HG02938 (cell line): ENCODE measurements around the gene GPLD1.
A peak's percentile ranks its signal among the peaks of the same experiment; 100 is the strongest.
"Not testable (repeated sequence)": the region's sequence is repeated elsewhere in the genome, so short reads cannot be mapped to it uniquely, and the experiment has no call there.

Experiments
- ATAC-seq: cut with Tn5 transposase; IDR thresholded peaks from one replicate; pipeline ENCODE4 v1.9.1; 2021; ENCODE audit warnings: mild to moderate bottlenecking, moderate library complexity; ENCODE audit not compliant: unreplicated experiment

GPLD1 gene, protein sequence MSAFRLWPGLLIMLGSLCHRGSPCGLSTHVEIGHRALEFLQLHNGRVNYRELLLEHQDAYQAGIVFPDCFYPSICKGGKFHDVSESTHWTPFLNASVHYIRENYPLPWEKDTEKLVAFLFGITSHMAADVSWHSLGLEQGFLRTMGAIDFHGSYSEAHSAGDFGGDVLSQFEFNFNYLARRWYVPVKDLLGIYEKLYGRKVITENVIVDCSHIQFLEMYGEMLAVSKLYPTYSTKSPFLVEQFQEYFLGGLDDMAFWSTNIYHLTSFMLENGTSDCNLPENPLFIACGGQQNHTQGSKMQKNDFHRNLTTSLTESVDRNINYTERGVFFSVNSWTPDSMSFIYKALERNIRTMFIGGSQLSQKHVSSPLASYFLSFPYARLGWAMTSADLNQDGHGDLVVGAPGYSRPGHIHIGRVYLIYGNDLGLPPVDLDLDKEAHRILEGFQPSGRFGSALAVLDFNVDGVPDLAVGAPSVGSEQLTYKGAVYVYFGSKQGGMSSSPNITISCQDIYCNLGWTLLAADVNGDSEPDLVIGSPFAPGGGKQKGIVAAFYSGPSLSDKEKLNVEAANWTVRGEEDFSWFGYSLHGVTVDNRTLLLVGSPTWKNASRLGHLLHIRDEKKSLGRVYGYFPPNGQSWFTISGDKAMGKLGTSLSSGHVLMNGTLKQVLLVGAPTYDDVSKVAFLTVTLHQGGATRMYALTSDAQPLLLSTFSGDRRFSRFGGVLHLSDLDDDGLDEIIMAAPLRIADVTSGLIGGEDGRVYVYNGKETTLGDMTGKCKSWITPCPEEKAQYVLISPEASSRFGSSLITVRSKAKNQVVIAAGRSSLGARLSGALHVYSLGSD

DNA sequence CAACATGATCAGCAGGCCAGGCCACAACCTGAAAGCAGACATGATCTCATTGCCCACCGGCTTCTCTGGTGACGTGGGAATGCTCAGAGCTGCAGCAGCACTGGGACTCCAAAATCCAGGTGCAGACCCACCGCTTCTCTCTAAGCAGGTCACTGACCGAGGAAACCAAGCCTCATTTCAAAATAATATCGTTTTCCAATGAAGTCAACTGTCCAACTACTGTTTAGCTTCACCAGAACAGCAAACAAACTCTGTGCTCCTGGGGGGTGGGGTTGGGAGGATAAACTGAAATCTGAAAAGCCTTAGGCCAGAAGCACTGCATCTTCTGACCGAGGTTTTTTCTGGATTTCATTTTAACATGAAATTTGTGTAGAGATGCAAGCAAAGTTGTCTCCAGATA lies at the start of gene GPLD1:
GPLD1 (minus strand) TSS at position 109 of the 400 bp plus-strand sequence; CDS start at position 42, 67 bp downstream.
- ATAC-seq: no peak

DNA sequence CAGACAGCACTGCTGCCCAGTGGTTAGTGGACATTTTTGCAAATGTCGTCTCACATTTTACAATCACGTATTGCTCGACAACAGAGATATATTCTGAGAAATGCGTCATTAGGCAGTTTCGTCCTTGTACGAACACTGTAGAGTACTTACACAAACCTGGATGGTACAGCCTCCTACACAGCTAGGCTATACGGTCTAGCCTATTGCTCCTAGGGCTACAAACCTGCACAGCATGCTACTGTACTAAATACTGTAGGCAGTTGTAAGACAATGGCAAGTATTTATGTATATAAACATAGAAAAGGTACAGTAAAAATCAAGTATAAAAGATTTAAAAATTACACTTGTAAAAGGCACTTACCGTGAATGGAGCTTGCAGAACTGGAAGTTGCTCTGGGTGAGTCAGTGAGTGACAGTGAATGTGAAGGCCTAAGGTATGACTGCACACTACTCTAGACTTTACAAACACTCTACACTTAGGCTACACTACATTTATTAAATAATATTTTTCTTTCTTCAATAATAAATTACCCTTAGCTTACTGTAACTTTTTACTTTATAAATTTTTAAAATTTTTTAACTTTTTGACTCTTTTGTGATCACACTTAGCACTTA lies 48.5 kb upstream of the GPLD1 start:
- no peak for ATAC-seq

DNA sequence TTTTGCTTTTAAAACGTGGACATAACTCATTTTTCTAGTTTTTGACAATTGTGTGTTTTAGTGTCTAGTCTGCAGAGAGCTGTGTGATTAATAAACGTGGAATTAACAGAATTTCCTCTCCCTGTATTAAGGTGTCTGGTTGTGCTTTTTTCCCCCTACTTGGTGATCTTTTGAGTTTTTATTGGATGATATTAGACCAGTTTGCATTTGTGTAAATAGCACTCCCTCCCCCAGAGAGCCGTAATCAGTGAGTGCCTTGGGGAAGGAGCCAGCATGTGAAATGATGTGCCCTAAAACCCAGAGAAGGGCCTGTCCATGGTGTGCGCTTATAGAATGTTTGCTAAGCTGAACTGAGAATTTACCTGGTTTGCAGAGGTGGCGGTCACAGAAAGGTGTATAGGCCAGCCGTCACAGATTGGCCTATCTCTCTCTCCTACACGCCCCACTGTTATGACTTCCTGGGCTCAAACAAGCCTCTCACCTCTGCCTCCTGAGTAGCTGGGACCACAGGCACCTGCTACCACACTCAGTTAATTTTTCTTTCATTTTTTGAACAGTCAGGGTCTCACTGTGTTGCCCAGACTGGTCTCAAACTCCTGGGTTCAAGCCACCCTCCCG lies 47.8 kb upstream of the GPLD1 start:
- no peak for ATAC-seq

DNA sequence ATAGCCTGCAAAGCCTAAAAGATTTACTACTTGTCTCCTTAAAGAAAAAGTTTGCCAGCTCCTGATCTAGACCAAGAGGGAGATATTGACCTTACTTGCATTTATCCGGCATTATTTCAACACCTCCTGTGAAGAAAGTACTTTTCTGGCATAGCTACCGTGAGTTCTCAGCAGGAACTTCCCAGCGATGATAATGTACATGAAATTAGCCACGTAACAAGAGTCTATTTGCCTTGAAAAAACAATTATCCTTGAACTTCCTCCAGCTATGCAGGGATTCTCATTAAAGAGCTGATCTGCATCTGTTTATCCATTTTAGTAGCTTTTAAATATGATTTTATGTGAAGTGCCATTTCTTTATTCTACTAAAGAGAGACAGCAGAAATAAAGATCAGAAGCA lies 47.1 kb upstream of the GPLD1 start:
- no peak for ATAC-seq

DNA sequence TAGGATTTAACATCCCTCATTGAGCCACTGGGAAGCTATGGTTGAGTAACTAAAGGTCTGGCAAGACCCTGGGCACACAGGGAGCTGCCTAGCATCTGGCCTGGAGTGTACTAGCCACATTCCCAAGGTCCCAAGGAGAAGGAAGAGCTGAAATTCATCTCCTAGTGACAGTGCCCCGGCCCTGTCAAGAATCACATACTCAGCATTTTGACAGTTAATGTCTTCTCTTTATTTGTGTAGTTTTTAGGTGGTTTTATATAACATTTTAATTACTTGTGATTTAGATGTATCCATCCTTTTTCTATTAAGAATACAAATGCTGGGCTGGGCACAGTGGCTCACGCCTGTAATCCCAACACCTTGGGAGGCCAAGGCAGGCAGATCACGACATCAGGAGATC lies 45.8 kb upstream of the GPLD1 start:
- ATAC-seq: no peak

DNA sequence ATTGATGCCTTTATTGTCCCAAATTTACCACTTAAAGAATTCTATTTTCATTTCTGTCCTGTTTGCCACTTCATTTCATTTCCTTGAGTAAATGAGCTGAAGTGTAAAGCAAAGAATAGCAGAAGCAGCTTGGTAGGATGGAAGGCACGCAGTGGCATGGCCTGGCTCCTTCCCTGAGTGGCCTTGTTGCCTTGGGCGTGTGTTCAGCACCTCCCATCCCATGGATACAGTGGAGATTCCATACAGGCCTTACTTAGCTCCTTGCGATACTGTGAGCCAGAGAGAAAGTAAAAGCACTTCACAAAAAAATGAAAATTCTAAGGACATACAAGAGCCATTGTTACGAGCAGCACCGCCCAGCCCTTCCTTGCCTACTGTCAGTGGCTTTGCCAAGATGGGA lies 45.0 kb upstream of the GPLD1 start:
- ATAC-seq: no peak

DNA sequence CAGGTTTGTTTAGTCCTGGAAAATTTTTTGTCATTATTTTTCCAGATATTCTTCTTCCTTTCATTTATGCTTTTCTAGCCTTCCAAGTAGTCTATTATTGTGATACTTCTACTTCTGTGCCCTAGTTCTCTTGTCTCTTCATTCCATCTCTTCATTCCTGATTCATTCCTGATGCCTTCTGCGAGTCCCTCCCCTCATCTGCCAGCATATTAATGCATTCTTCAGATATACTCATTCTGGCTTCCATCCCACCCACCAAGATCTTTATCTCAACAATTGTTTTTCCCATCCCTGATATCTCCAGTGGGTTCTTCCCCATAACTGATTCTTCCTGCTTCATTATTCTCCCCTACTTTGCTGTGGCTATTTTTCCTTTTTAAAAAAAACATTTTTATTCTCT lies 40.6 kb upstream of the GPLD1 start:
- ATAC-seq: no peak

DNA sequence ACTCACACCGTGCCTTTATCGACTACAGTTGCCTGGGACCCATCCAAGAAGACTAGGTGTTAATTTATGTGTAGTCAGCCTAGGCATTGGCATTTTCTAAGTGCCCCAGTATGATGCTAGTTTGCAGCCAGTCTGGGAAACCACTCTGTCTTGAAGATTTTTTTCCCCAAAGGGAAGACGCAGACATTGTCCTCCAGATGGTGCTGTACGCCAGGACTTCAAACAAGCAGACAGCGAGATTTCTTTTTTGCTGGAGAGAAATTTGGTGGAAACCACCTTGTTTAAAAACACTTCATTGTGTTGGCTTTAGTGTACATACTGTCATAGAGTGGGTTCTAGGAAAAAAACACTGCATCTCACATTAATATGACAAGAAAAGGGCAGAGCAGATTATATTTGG lies 35.4 kb upstream of the GPLD1 start:
- ATAC-seq: peak; percentile 34

DNA sequence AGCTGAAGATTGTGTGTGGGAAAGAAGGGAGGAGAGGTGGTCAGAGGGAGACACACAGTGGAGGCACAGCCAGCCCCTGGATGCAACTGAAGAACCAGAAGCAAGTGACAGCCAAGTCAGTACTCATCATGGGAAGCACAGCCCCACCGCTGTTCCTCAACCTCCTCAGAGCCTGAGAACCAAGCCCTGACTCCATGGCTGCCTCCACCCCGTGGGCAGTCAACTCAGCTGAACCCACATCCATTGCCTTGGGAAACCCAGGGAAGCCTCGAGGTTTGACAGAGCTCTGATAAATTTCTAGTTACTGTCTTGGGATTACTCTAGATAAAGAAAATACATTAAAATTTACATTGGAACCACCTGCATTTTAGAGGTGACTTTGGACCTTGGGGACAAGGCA lies 35.0 kb upstream of the GPLD1 start:
- ATAC-seq: no peak

DNA sequence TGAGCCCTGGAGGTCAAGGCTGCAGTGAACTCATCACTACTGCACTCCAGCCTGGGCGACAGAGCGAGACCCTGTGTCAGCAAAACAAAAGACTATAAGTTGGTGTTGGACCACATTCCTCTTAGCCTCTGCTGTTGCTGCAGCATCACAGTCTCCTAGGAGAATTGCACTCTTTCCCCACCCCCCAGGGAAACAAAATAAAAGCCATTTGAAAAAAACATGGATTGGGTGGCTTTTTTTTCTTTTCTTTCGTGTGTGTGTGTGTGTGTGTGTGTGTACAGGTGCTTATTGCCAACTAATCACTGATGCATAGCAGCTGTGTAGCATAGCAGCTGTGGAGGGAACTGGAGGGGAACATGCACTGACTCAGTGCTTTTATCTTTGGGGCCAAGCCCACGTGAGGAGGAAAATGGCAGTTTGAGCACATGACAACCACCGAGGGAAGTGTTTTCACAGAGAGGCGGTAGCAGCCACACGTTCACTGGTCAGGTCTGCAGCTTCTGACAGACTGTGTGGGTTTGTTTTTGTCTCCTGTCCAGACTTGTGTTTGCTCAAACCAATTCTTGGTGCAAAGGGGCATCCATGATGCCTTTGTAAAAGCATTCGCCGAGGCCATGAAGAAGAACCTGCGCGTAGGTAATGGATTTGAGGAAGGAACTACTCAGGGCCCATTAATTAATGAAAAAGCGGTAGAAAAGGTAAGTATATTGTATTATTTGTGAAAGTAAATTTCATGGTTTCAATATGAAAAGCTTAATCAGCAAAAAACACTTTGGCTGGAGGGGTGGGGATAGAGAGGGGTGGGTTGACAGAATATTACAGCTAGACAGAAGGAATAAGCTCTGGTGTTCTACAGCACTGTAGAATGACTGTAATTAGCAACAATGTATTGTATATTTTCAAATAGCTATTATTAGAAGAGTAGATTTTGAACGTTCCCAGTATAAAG lies 33.1 kb upstream of the GPLD1 start:
- peak; percentile 43 for ATAC-seq

DNA sequence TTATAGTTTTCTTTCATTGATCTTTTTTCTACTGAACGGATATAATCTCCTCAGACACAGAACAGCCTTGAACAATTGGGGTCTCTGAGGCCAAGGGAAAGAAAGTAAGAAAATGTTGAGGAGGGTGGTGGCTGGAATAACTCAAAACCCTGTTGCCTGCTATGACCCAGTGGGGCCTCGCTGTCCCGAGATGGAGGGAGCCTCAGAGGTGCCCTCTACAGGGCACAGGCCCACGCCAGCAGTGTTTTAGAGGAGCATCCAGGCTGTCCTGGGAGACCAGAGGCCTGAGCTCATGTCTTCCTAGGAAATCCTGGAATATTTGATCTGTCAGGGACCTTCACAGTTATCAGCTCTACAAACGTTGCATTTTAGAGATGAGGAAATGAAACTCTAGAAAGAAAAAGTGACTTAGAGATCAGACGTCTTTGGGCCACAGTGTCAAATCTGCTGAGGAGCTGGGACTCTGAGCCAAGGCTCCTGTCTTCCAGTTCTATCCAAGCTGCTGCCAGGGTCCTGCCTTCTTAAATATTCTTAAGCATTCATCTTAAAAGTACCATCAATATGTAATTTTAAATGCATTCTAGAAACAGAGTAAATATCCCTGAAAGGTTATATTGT lies 31.7 kb upstream of the GPLD1 start:
- peak; percentile 36 for ATAC-seq

DNA sequence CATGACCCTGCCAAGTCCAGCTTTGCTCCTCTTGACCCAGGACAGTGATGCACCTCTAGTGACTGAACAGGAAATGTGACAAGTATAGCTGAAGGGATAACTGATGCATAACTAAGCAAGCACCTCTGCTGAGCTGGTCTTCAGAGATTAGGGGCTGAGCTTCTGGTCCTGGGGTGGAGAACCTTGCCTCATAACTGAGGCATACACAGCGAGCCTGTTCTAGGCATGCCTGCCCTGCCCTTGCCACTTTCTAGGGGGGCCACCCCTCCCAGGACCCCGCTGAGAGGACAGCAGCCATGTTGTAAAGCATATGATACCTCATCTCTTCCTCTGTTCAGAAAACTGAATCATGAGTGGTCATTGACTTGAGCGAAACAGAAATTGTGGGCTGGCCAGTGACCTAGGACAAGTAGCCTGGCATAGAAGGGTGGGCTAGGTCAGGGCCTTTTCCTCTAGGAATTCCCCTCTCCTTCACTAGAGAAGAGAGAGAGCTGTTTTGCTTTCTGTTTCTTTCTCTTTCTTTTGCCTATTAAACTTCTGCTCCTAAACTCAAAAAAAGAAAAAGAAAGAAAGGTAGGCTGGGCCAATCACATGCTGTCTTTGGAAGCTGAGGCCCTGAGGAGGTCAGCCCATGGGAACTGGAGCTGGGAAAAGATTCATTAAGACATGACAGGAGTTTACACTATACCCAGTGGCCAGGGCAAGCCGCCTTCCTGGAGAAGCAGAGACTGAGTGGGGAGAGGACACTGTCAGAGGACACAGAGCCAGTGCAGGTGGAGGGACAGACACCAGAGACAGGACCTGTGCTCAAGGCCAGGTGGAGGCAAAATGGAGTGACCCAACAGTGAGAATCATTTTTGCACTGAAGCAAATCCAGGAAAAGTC lies 28.5 kb upstream of the GPLD1 start:
- ATAC-seq: peak; percentile 67

DNA sequence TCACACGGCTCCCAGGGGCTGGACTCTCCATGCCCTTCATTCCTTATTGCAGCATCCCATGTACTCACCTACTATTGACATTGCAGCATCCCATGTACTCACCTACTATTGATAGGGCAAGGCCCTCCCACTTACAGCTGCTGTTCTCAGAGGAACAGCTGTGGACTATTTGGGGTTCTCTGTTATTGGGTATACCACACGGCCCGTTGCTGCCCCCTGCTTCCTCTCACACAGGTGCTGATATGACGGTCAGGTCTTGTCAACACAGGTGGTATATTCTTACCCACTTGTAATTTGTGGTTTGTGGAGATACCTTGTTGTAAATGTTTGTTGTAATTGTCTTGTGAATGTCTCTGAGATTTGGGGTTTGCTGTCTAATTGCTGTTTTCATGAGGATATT lies 24.2 kb upstream of the GPLD1 start:
- ATAC-seq: no peak

DNA sequence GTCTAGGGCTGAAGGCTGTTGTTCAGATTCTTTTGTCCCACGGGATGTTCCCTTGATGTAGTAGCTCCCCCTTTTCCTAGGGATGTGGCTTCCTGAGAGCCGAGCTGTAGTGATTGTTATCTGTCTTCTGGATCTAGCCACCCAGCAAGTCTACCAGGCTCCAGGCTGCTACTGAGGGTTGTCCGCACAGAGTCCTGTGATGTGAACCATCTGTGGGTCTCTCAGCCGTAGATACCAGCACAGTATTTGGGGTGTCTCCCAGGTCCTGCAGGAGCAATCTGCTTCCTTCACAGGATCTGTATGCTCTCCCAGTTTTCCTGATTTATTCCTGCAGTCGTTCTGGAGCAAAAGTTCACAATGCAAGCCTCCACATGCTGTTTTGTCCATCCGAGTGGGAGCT lies 22.6 kb upstream of the GPLD1 start:
- not testable (repeated sequence) for ATAC-seq

DNA sequence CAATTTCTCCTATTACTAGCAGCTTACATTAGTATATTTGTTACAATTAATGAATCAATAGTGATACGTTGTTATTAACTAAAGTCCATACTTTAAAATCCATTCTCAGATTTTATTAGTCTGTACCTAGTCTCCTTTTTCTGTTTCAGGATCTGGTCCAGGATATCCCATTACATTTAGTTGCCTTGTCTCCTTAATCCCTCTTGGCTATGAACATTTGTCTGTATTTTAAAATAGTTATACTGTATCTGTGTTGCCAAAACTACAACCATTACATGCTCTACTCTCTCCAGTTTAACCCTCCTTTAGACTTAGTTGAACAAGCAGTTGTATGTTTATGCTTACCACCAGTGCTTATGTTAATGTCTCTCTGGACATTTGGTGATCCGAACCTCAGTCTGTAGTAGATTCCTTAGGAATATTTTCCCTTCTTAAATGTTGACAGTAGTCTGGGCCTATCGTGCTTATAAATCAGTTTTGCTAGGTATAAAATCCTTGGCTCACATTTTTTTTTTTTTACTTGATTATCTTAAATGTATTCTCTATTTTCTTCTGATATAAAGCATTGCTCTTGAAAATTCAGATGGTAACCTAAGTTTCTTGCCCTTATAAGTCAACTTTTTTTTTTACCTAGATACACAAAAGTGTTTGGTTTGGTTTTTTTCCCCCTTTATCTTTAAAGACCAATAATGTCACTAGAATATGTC lies 17.6 kb upstream of the GPLD1 start:
- no peak for ATAC-seq

DNA sequence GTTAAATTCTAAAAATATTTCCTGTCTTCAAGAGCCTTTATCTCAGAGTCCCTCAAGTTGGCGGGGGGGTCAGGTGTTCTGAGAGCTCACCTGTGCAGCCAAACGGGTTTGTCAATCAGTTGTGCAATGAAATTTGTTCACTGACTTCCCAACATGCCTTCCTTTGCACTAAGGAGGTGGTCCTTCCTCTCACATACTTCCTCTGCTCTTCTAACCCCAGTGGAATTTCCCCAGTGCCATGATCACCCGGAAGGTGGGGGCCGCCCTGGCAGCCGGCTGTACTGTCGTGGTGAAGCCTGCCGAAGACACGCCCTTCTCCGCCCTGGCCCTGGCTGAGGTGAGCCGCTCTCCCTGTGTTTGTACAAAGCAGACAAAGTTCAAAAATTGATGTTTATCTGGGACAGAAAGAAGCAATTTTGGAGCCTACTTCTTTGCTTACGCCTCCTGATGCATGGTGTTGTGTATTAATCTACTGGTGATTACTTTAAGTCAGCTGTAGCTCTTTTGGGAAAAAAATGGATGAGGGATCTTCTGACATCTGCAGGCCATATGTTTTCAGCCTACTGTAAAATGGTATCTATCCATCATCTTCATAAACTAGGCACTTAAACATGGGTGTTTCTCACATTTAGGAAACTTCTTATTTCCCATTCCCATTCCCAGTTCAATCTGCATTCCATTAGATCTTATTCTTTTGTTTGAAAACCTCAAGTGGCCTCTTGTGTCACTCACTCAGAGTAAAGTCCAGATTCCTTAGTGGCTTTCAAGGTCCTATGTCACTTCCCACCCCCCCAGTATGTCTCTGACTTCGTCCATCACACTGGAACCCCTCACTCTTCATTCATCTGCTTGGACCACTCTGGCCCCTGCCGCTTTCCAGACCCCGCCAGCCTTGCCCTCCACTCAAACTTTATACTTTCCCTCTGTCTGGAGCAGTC lies 15.5 kb upstream of the GPLD1 start:
- ATAC-seq: no peak

DNA sequence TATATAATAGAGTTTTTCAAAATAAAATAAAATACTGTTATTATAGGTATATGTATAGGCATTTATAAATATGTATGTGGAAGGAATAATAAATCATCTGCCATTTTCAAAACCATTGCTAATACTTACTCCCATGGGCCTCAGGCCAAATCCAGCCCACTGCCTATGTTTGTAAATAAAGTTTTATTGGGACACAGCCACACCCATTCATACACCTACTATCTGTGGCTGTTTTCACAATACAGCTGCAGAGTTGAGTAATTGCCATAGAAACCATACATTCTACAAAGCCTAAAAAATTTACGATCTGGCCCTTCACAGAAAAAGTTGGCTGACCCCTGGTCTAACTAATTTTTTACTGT lies 14.9 kb upstream of the GPLD1 start:
- ATAC-seq: no peak
